H9 (cell line): ENCODE data around the gene SLC1A7. TPM values are rescaled to one million over a fixed set of nuclear protein-coding genes. Genes with fewer than 3 reads are reported as not detected.

Source experiments
- DNase-seq: peaks from one replicate; pipeline ENCODE4 v3.0.0-alpha.2; 2017
- H2AFZ ChIP-seq: one replicate; pipeline ENCODE4 v1.6.1; 2013; ENCODE audit warnings: mild to moderate bottlenecking, low read length, control low read depth, moderate library complexity
- H2AK5ac ChIP-seq: 2 replicates; pipeline ENCODE4 v1.6.1; 2013; ENCODE audit warnings: low read length, control low read depth, mixed read lengths; ENCODE audit not compliant: insufficient read length
- H2BK120ac ChIP-seq: one replicate; pipeline ENCODE4 v1.6.1; 2013; ENCODE audit warnings: low read depth, mild to moderate bottlenecking, low read length, control low read depth, inconsistent platforms; ENCODE audit not compliant: poor library complexity, severe bottlenecking
- H2BK12ac ChIP-seq: 2 replicates; pipeline ENCODE4 v1.6.1; 2013; ENCODE audit warnings: low read length, control low read depth, mixed read lengths, low read depth; ENCODE audit not compliant: insufficient read length
- H2BK15ac ChIP-seq: 2 replicates; pipeline ENCODE4 v1.6.1; 2013; ENCODE audit warnings: low read depth, low read length, control low read depth
- H2BK20ac ChIP-seq: one replicate; pipeline ENCODE4 v1.6.1; 2013; ENCODE audit warnings: low read depth, mild to moderate bottlenecking, low read length, control low read depth, inconsistent platforms; ENCODE audit not compliant: poor library complexity, severe bottlenecking
- H2BK5ac ChIP-seq: 2 replicates; pipeline ENCODE4 v1.6.1; 2013; ENCODE audit warnings: low read length, control low read depth, mixed read lengths; ENCODE audit not compliant: insufficient read length
- H3K14ac ChIP-seq: 2 replicates; pipeline ENCODE4 v1.6.1; 2013; ENCODE audit warnings: low read length, control low read depth; ENCODE audit not compliant: insufficient read depth
- H3K18ac ChIP-seq: 2 replicates; pipeline ENCODE4 v1.6.1; 2013; ENCODE audit warnings: low read depth, mild to moderate bottlenecking, mixed read lengths, low read length, control low read depth; ENCODE audit not compliant: insufficient read length
- H3K23ac ChIP-seq: 2 replicates; pipeline ENCODE4 v1.6.1; 2013; ENCODE audit warnings: low read length, control low read depth, mixed read lengths, low read depth; ENCODE audit not compliant: insufficient read length
- H3K23me2 ChIP-seq: 2 replicates; pipeline ENCODE4 v1.6.1; 2013; ENCODE audit warnings: low read depth, mild to moderate bottlenecking, mixed read lengths, low read length, control low read depth; ENCODE audit not compliant: insufficient read length, poor library complexity, severe bottlenecking
- H3K27ac ChIP-seq: 2 replicates; pipeline ENCODE4 v1.5.1; 2013; ENCODE audit warnings: low read length, control low read depth, mixed read lengths, low read depth; ENCODE audit not compliant: insufficient read length
- H3K27me3 ChIP-seq: 2 replicates; pipeline ENCODE4 v1.6.1; 2013; ENCODE audit warnings: low read length, control low read depth, inconsistent platforms; ENCODE audit not compliant: insufficient read depth
- H3K4ac ChIP-seq: 2 replicates; pipeline ENCODE4 v1.6.1; 2013; ENCODE audit warnings: low read depth, mild to moderate bottlenecking, control low read depth, inconsistent platforms, low read length, moderate library complexity
- H3K4me1 ChIP-seq: 2 replicates; pipeline ENCODE4 v1.6.1; 2013; ENCODE audit warnings: low read length, control low read depth, inconsistent platforms; ENCODE audit not compliant: insufficient read depth
- H3K4me2 ChIP-seq: 2 replicates; pipeline ENCODE4 v1.6.1; 2013; ENCODE audit warnings: low read length, control low read depth, mixed read lengths; ENCODE audit not compliant: insufficient read length, insufficient read depth
- H3K56ac ChIP-seq: 2 replicates; pipeline ENCODE4 v1.6.1; 2013; ENCODE audit warnings: low read depth, mild to moderate bottlenecking, mixed read lengths, low read length, control low read depth; ENCODE audit not compliant: insufficient read length
- H3K79me1 ChIP-seq: 2 replicates; pipeline ENCODE4 v1.6.1; 2013; ENCODE audit warnings: low read depth, mild to moderate bottlenecking, moderate library complexity, low read length, control low read depth, inconsistent platforms; ENCODE audit not compliant: insufficient read depth, poor library complexity, severe bottlenecking
- H3K79me2 ChIP-seq: 2 replicates; pipeline ENCODE4 v1.6.1; 2013; ENCODE audit warnings: low read length, control low read depth, inconsistent platforms; ENCODE audit not compliant: insufficient read depth
- H3K9ac ChIP-seq: 2 replicates; pipeline ENCODE4 v1.6.1; 2013; ENCODE audit warnings: low read length, control low read depth, mixed read lengths; ENCODE audit not compliant: insufficient read length; ENCODE audit errors: extremely low read depth
- H3K9me3 ChIP-seq: one replicate; pipeline ENCODE4 v1.6.1; 2013; ENCODE audit warnings: low read depth, low read length, inconsistent platforms; ENCODE audit not compliant: control insufficient read depth
- H3T11ph ChIP-seq: one replicate; pipeline ENCODE4 v1.6.1; 2013; ENCODE audit warnings: mild to moderate bottlenecking, low read length, control low read depth, inconsistent platforms
- H4K20me1 ChIP-seq: one replicate; pipeline ENCODE4 v1.6.1; 2013; ENCODE audit not compliant: control insufficient read depth, insufficient read length, insufficient read depth
- H4K5ac ChIP-seq: 2 replicates; pipeline ENCODE4 v1.6.1; 2013; ENCODE audit warnings: low read depth, mild to moderate bottlenecking, mixed read lengths, low read length, control low read depth; ENCODE audit not compliant: insufficient read length
- H4K8ac ChIP-seq: replicated peaks from 2 replicates; pipeline ENCODE4 v1.6.1; 2013; ENCODE audit warnings: low read length, control low read depth, mixed read lengths, low read depth; ENCODE audit not compliant: insufficient read length
- H4K91ac ChIP-seq: 2 replicates; pipeline ENCODE4 v1.6.1; 2013; ENCODE audit warnings: low read depth, mild to moderate bottlenecking, moderate library complexity, mixed read lengths, low read length, control low read depth; ENCODE audit not compliant: insufficient read length
- H3K27ac Mint-ChIP-seq, 3 experiments: 2 replicates in 2 of 3; 3 replicates in 1 of 3; pipeline ENCODE4 v1.8.0; 2020 to 2021; ENCODE audit warnings: mixed read lengths in 3 of 3, mild to moderate bottlenecking in 1 of 3, moderate library complexity in 1 of 3
- H3K27me3 Mint-ChIP-seq: 2 replicates; pipeline ENCODE4 v1.8.0; 2021; ENCODE audit warnings: low read depth, mild to moderate bottlenecking, moderate library complexity, mixed read lengths
- H3K36me3 Mint-ChIP-seq, 3 experiments: 2 replicates in 2 of 3; 3 replicates in 1 of 3; pipeline ENCODE4 v1.8.0; 2020 to 2021; ENCODE audit warnings: low read depth in 3 of 3, mixed read lengths in 3 of 3; ENCODE audit not compliant: insufficient read depth in 1 of 3
- H3K4me1 Mint-ChIP-seq, 2 experiments: 2 replicates each; pipeline ENCODE4 v1.8.0; 2020; ENCODE audit warnings: mixed read lengths in 2 of 2
- H3K4me3 Mint-ChIP-seq, 2 experiments: 2 replicates in 1 of 2; 3 replicates in 1 of 2; pipeline ENCODE4 v1.8.0; 2020 to 2021; ENCODE audit warnings: mild to moderate bottlenecking in 2 of 2, mixed read lengths in 2 of 2, moderate library complexity in 1 of 2
- H3K9me3 Mint-ChIP-seq, 2 experiments: 2 replicates in 1 of 2; 3 replicates in 1 of 2; pipeline ENCODE4 v1.8.0; 2020; ENCODE audit warnings: mild to moderate bottlenecking in 2 of 2, mixed read lengths in 2 of 2, moderate library complexity in 1 of 2
- WGBS: extraction: QIAGEN DNeasy Blood & Tissue Kit; methylation state at CpG from one replicate; pipeline ENCODE4 v1.1.7; 2013; ENCODE audit warnings: missing lambda C conversion rate, low lambda C conversion rate, mixed read lengths; ENCODE audit not compliant: insufficient read length; ENCODE audit errors: extremely low coverage; 5-methylcytosine and 5-hydroxymethylcytosine counted together
- total RNA-seq: library from RNA; stranded (reverse); gene quantifications from 2 replicates; pipeline ENCODE4 v1.2.1, GENCODE V29; 2021
- TF ChIP-seq, protein P1 (sequence below): fragments of 200-600 bp; sonication (generic); conservative IDR thresholded peaks from 3 replicates; pipeline ENCODE4 v1.8.0; 2021; ENCODE audit warnings: antibody characterized with exemption, mild to moderate bottlenecking

SLC1A7 gene
- total RNA-seq, 1 experiment from 2014 or later = not detected

- Histone ChIP-seq H3K4ac (no peak overlapping the region), H3K23me2 (no peaks in the 10 kb centered on the region), H3K27ac (no peak overlapping the region), H2BK15ac (no peak overlapping the region), H3K14ac (no peak overlapping the region; the same call in 1 of the 2 replicates), H2BK120ac (no peak overlapping the region), H2AK5ac (no peak overlapping the region), H4K8ac (no peak overlapping the region), H3K9ac (no peak overlapping the region), H4K20me1 (no peaks in the 10 kb centered on the region), H3K79me2 (no peaks in the 10 kb centered on the region), H3K23ac (no peak overlapping the region), H3K18ac (no peak overlapping the region), H3K79me1 (no peaks in the 10 kb centered on the region), H3K9me3 (peaks cover 5% of the 10 kb centered on the region), H2BK12ac (no peak overlapping the region), H2AFZ (no peak overlapping the region), H3K56ac (no peak overlapping the region), H3T11ph (no peak overlapping the region), H3K4me2 (no peak overlapping the region), H2BK20ac (no peak overlapping the region), H4K5ac (no peak overlapping the region), H4K91ac (no peak overlapping the region), H3K4me1 (no peaks in the 10 kb centered on the region), H2BK5ac (no peak overlapping the region), H3K27me3 (no peaks in the 10 kb centered on the region)
- no peak for DNase-seq
- Mint-ChIP-seq H3K4me3 (no peak overlapping the region), H3K36me3 (peaks cover 5 to 18% (median 7%) of the 10 kb centered on the region in 3 experiments), H3K27me3 (peaks cover 23% of the 10 kb centered on the region), H3K9me3 (peaks cover 18 to 21% of the 10 kb centered on the region in 2 experiments), H3K4me1 (peaks cover 5 to 23% of the 10 kb centered on the region in 2 experiments), H3K27ac (no peak overlapping the region)
- TF ChIP-seq, protein P1, sequence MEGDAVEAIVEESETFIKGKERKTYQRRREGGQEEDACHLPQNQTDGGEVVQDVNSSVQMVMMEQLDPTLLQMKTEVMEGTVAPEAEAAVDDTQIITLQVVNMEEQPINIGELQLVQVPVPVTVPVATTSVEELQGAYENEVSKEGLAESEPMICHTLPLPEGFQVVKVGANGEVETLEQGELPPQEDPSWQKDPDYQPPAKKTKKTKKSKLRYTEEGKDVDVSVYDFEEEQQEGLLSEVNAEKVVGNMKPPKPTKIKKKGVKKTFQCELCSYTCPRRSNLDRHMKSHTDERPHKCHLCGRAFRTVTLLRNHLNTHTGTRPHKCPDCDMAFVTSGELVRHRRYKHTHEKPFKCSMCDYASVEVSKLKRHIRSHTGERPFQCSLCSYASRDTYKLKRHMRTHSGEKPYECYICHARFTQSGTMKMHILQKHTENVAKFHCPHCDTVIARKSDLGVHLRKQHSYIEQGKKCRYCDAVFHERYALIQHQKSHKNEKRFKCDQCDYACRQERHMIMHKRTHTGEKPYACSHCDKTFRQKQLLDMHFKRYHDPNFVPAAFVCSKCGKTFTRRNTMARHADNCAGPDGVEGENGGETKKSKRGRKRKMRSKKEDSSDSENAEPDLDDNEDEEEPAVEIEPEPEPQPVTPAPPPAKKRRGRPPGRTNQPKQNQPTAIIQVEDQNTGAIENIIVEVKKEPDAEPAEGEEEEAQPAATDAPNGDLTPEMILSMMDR = no peak
- WGBS = no CpG with 5 or more reads among the region's 7 CpGs
Measured at GRCh38 chr1:53134042-53134485, 8.4 kb downstream of the SLC1A7 start.
